Mesendoderm (in vitro differentiated cells): ENCODE results near the gene CYP19A1.
"Not testable (repeated sequence)": the region's sequence is repeated elsewhere in the genome, so short reads cannot be mapped to it uniquely, and the experiment has no call there.

Experiments
- DNase-seq: peaks from one replicate; pipeline ENCODE4 v3.0.0; 2013
- H2AK5ac ChIP-seq: 2 replicates; pipeline ENCODE4 v1.6.1; 2013; ENCODE audit warnings: low read length, inconsistent platforms
- H2BK120ac ChIP-seq: 2 replicates; pipeline ENCODE4 v1.6.1; 2013; ENCODE audit warnings: low read depth, mild to moderate bottlenecking, low read length, moderate library complexity, mixed read lengths
- H2BK15ac ChIP-seq: replicated peaks from 2 replicates; pipeline ENCODE4 v1.6.1; 2013; ENCODE audit warnings: low read depth, mild to moderate bottlenecking, moderate library complexity
- H2BK5ac ChIP-seq: 2 replicates; pipeline ENCODE4 v1.6.1; 2013; ENCODE audit warnings: low read length, inconsistent platforms
- H3K18ac ChIP-seq: 2 replicates; pipeline ENCODE4 v1.6.1; 2013; ENCODE audit warnings: mild to moderate bottlenecking, low read length, mixed read lengths
- H3K23ac ChIP-seq: one replicate; pipeline ENCODE4 v1.6.1; 2013; ENCODE audit warnings: low read length
- H3K27ac ChIP-seq: 2 replicates; pipeline ENCODE4 v1.5.1; 2013; ENCODE audit warnings: low read depth, mild to moderate bottlenecking, inconsistent platforms, low read length, moderate library complexity
- H3K27me3 ChIP-seq: 2 replicates; pipeline ENCODE4 v1.6.1; 2013; ENCODE audit warnings: low read length, control low read depth, mild to moderate bottlenecking, inconsistent platforms; ENCODE audit not compliant: insufficient read depth, poor library complexity
- H3K36me3 ChIP-seq: 2 replicates; pipeline ENCODE4 v1.6.1; 2013; ENCODE audit warnings: low read length, inconsistent platforms; ENCODE audit not compliant: control insufficient read depth, insufficient read depth
- H3K4ac ChIP-seq: one replicate; pipeline ENCODE4 v1.6.1; 2013; ENCODE audit warnings: low read depth, mild to moderate bottlenecking, low read length, moderate library complexity
- H3K4me1 ChIP-seq: 2 replicates; pipeline ENCODE4 v1.6.1; 2013; ENCODE audit warnings: low read depth, low read length, inconsistent platforms; ENCODE audit not compliant: control insufficient read depth
- H3K4me2 ChIP-seq: 2 replicates; pipeline ENCODE4 v1.6.1; 2013; ENCODE audit warnings: low read length
- H3K4me3 ChIP-seq: 2 replicates; pipeline ENCODE4 v1.5.1; 2013; ENCODE audit warnings: mild to moderate bottlenecking, low read length
- H3K56ac ChIP-seq: one replicate; pipeline ENCODE4 v1.6.1; 2013; ENCODE audit warnings: low read length
- H3K79me1 ChIP-seq: 2 replicates; pipeline ENCODE4 v1.6.1; 2013; ENCODE audit warnings: low read length, inconsistent platforms
- H3K79me2 ChIP-seq: 2 replicates; pipeline ENCODE4 v1.6.1; 2013; ENCODE audit warnings: mild to moderate bottlenecking, low read length; ENCODE audit not compliant: control insufficient read depth, insufficient read depth
- H3K9ac ChIP-seq: 2 replicates; pipeline ENCODE4 v1.6.1; 2013; ENCODE audit warnings: low read length, inconsistent platforms
- H4K5ac ChIP-seq: one replicate; pipeline ENCODE4 v1.6.1; 2013; ENCODE audit warnings: low read length
- H4K8ac ChIP-seq: one replicate; pipeline ENCODE4 v1.6.1; 2013; ENCODE audit warnings: low read depth, mild to moderate bottlenecking, control low read depth, low read length, moderate library complexity
- WGBS: extraction: QIAGEN DNeasy Blood & Tissue Kit; methylation state at CpG from one replicate; pipeline ENCODE4 v1.1.7; 2013; ENCODE audit warnings: low lambda C conversion rate, missing lambda C conversion rate; ENCODE audit not compliant: insufficient coverage; ENCODE audit errors: extremely low coverage; 5-methylcytosine and 5-hydroxymethylcytosine counted together

The CYP19A1 gene

DNA sequence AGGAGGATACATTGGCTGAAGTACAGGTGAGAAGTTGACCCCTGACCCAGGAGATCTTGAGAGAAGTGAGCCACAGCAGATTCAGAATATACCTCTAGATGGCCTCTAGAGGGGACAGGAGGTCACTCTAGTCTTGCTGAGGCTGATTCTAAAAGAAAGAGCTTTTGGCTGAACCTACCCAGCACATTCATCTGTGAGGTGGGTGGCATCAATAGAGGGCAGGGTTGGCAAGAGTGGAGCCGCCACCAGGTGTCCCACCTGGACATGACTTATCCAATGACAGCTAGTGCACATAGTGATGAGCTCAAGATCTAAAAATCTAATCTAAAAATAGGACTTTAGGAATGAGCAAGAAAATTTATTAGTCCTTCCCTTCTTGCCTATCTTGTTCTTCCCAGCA, 51.6 kb downstream of the CYP19A1 start:
- Histone ChIP-seq H3K23ac (no peak overlapping the region), H2BK120ac (no peak overlapping the region), H3K27me3 (no peaks in the 10 kb centered on the region), H3K4ac (no peak overlapping the region), H3K56ac (no peak overlapping the region), H3K36me3 (no peaks in the 10 kb centered on the region), H3K4me2 (no peak overlapping the region), H3K27ac (no peak overlapping the region), H2AK5ac (no peak overlapping the region), H2BK5ac (no peak overlapping the region), H2BK15ac (no peak overlapping the region), H4K8ac (no peak overlapping the region), H3K4me1 (peaks cover 3% of the 10 kb centered on the region), H3K18ac (no peak overlapping the region), H3K4me3 (no peak overlapping the region), H3K79me1 (no peaks in the 10 kb centered on the region), H3K9ac (no peak overlapping the region), H3K79me2 (no peaks in the 10 kb centered on the region), H4K5ac (no peak overlapping the region)
- WGBS: no CpG with 5 or more reads among the region's 1 CpG
- peak; percentile 73 for DNase-seq

DNA sequence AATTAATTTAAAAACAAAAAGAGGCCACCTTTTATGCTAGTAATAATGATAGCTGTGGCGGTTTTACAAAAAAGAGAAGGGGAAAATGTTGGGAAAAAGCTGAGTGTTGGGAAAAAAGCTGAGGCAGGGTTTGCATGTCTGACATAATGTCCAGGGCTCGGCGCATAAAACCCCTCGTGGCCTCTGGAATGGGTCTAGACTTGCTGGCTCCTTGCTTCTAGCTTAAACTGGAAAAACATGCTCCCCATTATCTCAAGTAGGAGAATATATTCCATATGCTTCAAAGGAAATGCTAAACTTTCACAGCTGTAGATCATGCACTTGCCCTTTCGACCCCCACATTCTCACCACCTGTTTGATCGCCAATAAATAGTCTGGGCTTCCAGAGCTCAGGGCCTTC, 53.0 kb downstream of the CYP19A1 start:
- no peak overlapping the region for H3K27ac ChIP-seq
- H2BK5ac ChIP-seq: no peak overlapping the region
- DNase-seq: no peak
- H3K79me1 ChIP-seq: no peaks in the 10 kb centered on the region
- no peak overlapping the region for H2BK15ac ChIP-seq
- H3K27me3 ChIP-seq: no peaks in the 10 kb centered on the region
- H3K36me3 ChIP-seq: no peaks in the 10 kb centered on the region
- no peak overlapping the region for H3K4me3 ChIP-seq
- no peaks in the 10 kb centered on the region for H3K79me2 ChIP-seq
- no peak overlapping the region for H2AK5ac ChIP-seq
- H3K4ac ChIP-seq: no peak overlapping the region
- no peak overlapping the region for H3K23ac ChIP-seq
- H3K9ac ChIP-seq: no peak overlapping the region
- no peak overlapping the region for H3K18ac ChIP-seq
- no peak overlapping the region for H4K5ac ChIP-seq
- peaks cover 3% of the 10 kb centered on the region for H3K4me1 ChIP-seq
- H2BK120ac ChIP-seq: no peak overlapping the region
- H4K8ac ChIP-seq: no peak overlapping the region
- no CpG with 5 or more reads among the region's 6 CpGs for WGBS
- no peak overlapping the region for H3K56ac ChIP-seq
- H3K4me2 ChIP-seq: no peak overlapping the region

- H3K56ac ChIP-seq: no peak overlapping the region
- H3K4me2 ChIP-seq: no peak overlapping the region
- no peak overlapping the region for H2BK15ac ChIP-seq
- WGBS: no CpG with 5 or more reads among the region's 6 CpGs
- no peak overlapping the region for H3K4me3 ChIP-seq
- no peak overlapping the region for H2BK5ac ChIP-seq
- no peak overlapping the region for H3K23ac ChIP-seq
- H3K27ac ChIP-seq: no peak overlapping the region
- H4K5ac ChIP-seq: no peak overlapping the region
- H3K36me3 ChIP-seq: no peaks in the 10 kb centered on the region
- no peaks in the 10 kb centered on the region for H3K79me1 ChIP-seq
- H3K4me1 ChIP-seq: peaks cover 3% of the 10 kb centered on the region
- DNase-seq: no peak
- H2AK5ac ChIP-seq: no peak overlapping the region
- no peak overlapping the region for H2BK120ac ChIP-seq
- no peak overlapping the region for H3K9ac ChIP-seq
- H3K27me3 ChIP-seq: no peaks in the 10 kb centered on the region
- H4K8ac ChIP-seq: no peak overlapping the region
- no peak overlapping the region for H3K4ac ChIP-seq
- H3K79me2 ChIP-seq: no peaks in the 10 kb centered on the region
- no peak overlapping the region for H3K18ac ChIP-seq
Measured at GRCh38 chr15:51284871-51285270, 53.5 kb downstream of the CYP19A1 start.

- no peak overlapping the region for H3K18ac ChIP-seq
- DNase-seq: no peak
- no peak overlapping the region for H2BK15ac ChIP-seq
- H3K36me3 ChIP-seq: no peaks in the 10 kb centered on the region
- no peak overlapping the region for H2BK120ac ChIP-seq
- H3K4me3 ChIP-seq: no peak overlapping the region
- no peak overlapping the region for H3K9ac ChIP-seq
- H2AK5ac ChIP-seq: no peak overlapping the region
- no peak overlapping the region for H3K23ac ChIP-seq
- H3K4ac ChIP-seq: no peak overlapping the region
- H4K5ac ChIP-seq: no peak overlapping the region
- no peaks in the 10 kb centered on the region for H3K79me1 ChIP-seq
- H3K79me2 ChIP-seq: no peaks in the 10 kb centered on the region
- H3K4me2 ChIP-seq: no peak overlapping the region
- no peaks in the 10 kb centered on the region for H3K27me3 ChIP-seq
- H3K56ac ChIP-seq: no peak overlapping the region
- H3K27ac ChIP-seq: no peak overlapping the region
- WGBS: no CpG with 5 or more reads among the region's 6 CpGs
- H4K8ac ChIP-seq: no peak overlapping the region
- H2BK5ac ChIP-seq: no peak overlapping the region
- H3K4me1 ChIP-seq: no peaks in the 10 kb centered on the region
Measured at GRCh38 chr15:51283026-51283425, 55.4 kb downstream of the CYP19A1 start.

DNA sequence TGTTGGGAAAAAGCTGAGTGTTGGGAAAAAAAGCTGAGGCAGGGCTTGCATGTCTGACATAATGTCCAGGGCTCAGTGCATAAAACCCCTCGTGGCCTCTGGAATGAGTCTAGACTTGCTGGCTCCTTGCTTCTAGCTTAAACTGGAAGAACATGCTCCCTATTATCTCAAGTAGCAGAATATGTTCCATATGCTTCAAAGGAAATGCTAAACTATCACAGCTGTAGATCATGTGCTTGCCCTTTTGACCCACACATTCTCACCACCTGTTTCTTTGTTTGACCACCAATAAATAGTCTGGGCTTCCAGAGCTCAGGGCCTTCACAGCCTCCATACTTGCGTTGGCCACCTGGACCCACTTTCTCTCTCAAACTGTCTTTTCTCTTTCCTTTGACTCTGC, 56.2 kb downstream of the CYP19A1 start:
- not testable (repeated sequence) for H2BK15ac ChIP-seq, H3K23ac ChIP-seq, DNase-seq, H3K56ac ChIP-seq, H3K36me3 ChIP-seq, H2BK120ac ChIP-seq, H4K8ac ChIP-seq, H2BK5ac ChIP-seq, H3K27ac ChIP-seq, H3K9ac ChIP-seq, H3K4me2 ChIP-seq, H3K18ac ChIP-seq, H3K4ac ChIP-seq, H2AK5ac ChIP-seq, H4K5ac ChIP-seq, H3K79me2 ChIP-seq, H3K27me3 ChIP-seq, H3K79me1 ChIP-seq, H3K4me3 ChIP-seq, H3K4me1 ChIP-seq
- no CpG with 5 or more reads among the region's 2 CpGs for WGBS

DNA sequence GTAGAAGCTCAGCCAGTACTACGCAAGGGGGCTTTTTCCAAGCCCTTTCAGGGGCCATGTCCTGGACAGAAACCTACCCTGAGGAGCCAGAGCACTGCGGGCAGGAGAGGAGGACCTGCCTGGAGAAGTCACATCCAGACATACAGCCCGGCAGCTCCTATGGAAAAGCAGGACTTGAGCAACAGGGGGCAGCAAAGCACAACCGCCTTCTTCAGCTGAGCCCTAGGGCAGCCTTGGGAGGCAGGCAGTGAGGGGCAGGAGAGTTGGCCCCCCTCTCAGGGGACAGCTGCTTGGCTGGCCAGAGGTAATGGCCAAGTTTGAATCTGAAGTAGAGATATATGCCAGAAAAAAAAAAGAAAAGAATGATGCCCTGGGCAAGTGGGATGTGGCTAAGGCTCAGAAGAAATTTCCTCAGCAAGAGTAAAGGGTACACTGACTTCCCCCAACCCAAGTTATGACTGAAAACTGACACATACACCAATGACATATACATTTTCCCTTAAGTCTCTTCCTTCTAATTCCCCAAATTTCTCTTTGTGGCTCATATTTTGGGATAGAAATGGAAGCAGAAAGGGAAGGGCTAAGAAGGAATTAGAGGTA, 56.9 kb downstream of the CYP19A1 start:
- no CpG with 5 or more reads among the region's 4 CpGs for WGBS

More for the DNA sequence above, 56.9 kb downstream of the CYP19A1 start:
- Histone ChIP-seq H2BK15ac (no peak overlapping the region), H3K18ac (no peak overlapping the region), H3K9ac (no peak overlapping the region), H3K4me1 (no peaks in the 10 kb centered on the region), H3K4me3 (no peak overlapping the region), H3K4ac (no peak overlapping the region), H4K5ac (no peak overlapping the region), H2BK120ac (no peak overlapping the region), H3K27ac (no peak overlapping the region), H3K23ac (no peak overlapping the region), H4K8ac (no peak overlapping the region), H3K79me1 (no peaks in the 10 kb centered on the region), H3K4me2 (no peak overlapping the region), H3K36me3 (no peaks in the 10 kb centered on the region), H3K56ac (no peak overlapping the region), H3K79me2 (no peaks in the 10 kb centered on the region), H3K27me3 (no peaks in the 10 kb centered on the region), H2AK5ac (no peak overlapping the region), H2BK5ac (no peak overlapping the region)
- DNase-seq: peak; percentile 79
